Fibroblast of lung (primary cell): ENCODE data around the gene UHRF1. TPM values are rescaled to one million over a fixed set of nuclear protein-coding genes. Genes with fewer than 3 reads are reported as not detected.
A peak's percentile ranks its signal among the peaks of the same experiment; 100 is the strongest.
"Not testable (repeated sequence)": the region's sequence is repeated elsewhere in the genome, so short reads cannot be mapped to it uniquely, and the experiment has no call there.

Experiments
- DNase-seq, 2 donors: peaks; one replicate each; pipeline versions ENCODE4 v3.0.0 to v3.0.0-alpha.2; 2010; ENCODE audit warnings: low read depth in 2 of 2
- H2AFZ ChIP-seq: 2 replicates; pipeline ENCODE4 v1.5.1; 2012; ENCODE audit warnings: low read length, control low read depth, inconsistent platforms
- H3K27ac ChIP-seq: 2 replicates; pipeline ENCODE4 v1.5.1; 2011; ENCODE audit warnings: low read length, control low read depth; ENCODE audit not compliant: insufficient read depth
- H3K27me3 ChIP-seq: 2 replicates; pipeline ENCODE4 v1.5.1; 2011; ENCODE audit warnings: mild to moderate bottlenecking, low read length; ENCODE audit not compliant: control insufficient read depth, insufficient read depth
- H3K36me3 ChIP-seq: 2 replicates; pipeline ENCODE4 v1.5.1; 2011; ENCODE audit warnings: low read length; ENCODE audit not compliant: control insufficient read depth, insufficient read depth
- H3K4me1 ChIP-seq: 2 replicates; pipeline ENCODE4 v1.5.1; 2011; ENCODE audit warnings: low read length; ENCODE audit not compliant: control insufficient read depth, insufficient read depth; ENCODE audit errors: extremely low read depth
- H3K4me2 ChIP-seq: 2 replicates; pipeline ENCODE4 v1.5.1; 2011; ENCODE audit warnings: low read length, control low read depth; ENCODE audit not compliant: insufficient read depth; ENCODE audit errors: extremely low read depth
- H3K4me3 ChIP-seq, 4 experiments: fragments of 200-600 bp in 1 of 4; sonication (generic) in 1 of 4; replicated peaks in 1 of 4; 2 replicates each; pipeline ENCODE4 v1.5.1; 2011 to 2016; ENCODE audit warnings: low read length in 4 of 4, low read depth in 3 of 4, mild to moderate bottlenecking in 3 of 4, control low read depth in 2 of 4, inconsistent platforms in 1 of 4, mixed read lengths in 1 of 4; ENCODE audit not compliant: insufficient read depth in 1 of 4; ENCODE audit errors: control extremely low read depth in 1 of 4
- H3K79me2 ChIP-seq: 2 replicates; pipeline ENCODE4 v1.5.1; 2012; ENCODE audit warnings: mild to moderate bottlenecking, low read length, inconsistent platforms; ENCODE audit not compliant: control insufficient read depth, insufficient read depth
- H3K9ac ChIP-seq: 2 replicates; pipeline ENCODE4 v1.5.1; 2011; ENCODE audit warnings: mild to moderate bottlenecking, low read length, control low read depth; ENCODE audit not compliant: insufficient read depth
- H3K9me3 ChIP-seq: 2 replicates; pipeline ENCODE4 v1.5.1; 2012; ENCODE audit warnings: low read depth, low read length; ENCODE audit not compliant: control insufficient read depth, insufficient read depth
- H4K20me1 ChIP-seq: 2 replicates; pipeline ENCODE4 v1.5.1; 2011; ENCODE audit warnings: low read length; ENCODE audit not compliant: control insufficient read depth, insufficient read depth; ENCODE audit errors: extremely low read depth
- CTCF ChIP-seq, 2 donors: IDR thresholded peaks in 1 of 2; conservative IDR thresholded peaks in 1 of 2; 1 replicate in 1 of 2; 2 replicates in 1 of 2; pipeline ENCODE4 v1.5.1; 2011 to 2012; ENCODE audit warnings: low read length in 2 of 2, control low read depth in 1 of 2, inconsistent platforms in 1 of 2, low read depth in 1 of 2, mild to moderate bottlenecking in 1 of 2
- EZH2 ChIP-seq: IDR thresholded peaks from 2 replicates; pipeline ENCODE4 v1.5.1; 2012; ENCODE audit warnings: low read length, control low read depth, mild to moderate bottlenecking; ENCODE audit errors: missing control alignments
- polyA plus RNA-seq, 2 donors: library from polyadenylated mRNA; depleted of rRNA in 1 of 2; stranded (reverse) in 1 of 2; unstranded in 1 of 2; fragments of >200 nt; gene quantifications; 2 replicates each; pipeline ENCODE4 v1.2.1, GENCODE V29; 2011 to 2012; ENCODE audit warnings: missing spikeins in 1 of 2
- total RNA-seq: library from RNA; depleted of rRNA; stranded (reverse); fragments of >200 nt; gene quantifications from 2 replicates; pipeline ENCODE4 v1.2.1, GENCODE V29; 2014

UHRF1 gene
- total and polyA plus RNA-seq, 2 donors (not counting 1 experiment from before 2014, with no cell fraction given), result 11.6 to 15.0 TPM

DNA sequence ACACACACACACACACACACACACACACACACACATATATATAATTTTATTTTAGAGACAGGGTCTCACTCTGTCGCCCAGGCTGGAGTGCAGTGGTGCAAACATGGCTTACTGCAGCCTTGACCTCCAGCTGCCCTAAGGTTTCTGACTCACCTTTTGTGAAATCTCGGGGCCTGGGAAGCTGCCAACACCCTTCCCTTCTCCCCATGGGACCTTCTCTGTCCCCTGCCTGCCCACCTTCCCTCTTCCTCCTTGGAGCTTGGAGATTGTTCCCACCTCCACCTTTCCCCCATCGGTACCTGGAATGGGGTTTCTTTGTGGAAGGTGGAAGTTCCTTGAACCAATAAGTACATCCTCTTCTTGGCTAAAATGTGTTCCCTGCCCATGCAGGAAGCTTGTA, 12.9 kb upstream of the UHRF1 start:
- no peaks in the 10 kb centered on the region for H3K27me3 ChIP-seq
- no peaks in the 10 kb centered on the region for H3K9me3 ChIP-seq
- no peaks in the 10 kb centered on the region for H4K20me1 ChIP-seq
- H3K4me2 ChIP-seq, result no peak overlapping the region
- H3K36me3 ChIP-seq, result no peaks in the 10 kb centered on the region
- peaks cover 2% of the 10 kb centered on the region for H3K4me1 ChIP-seq
- H2AFZ ChIP-seq, result no peak overlapping the region
- H3K27ac ChIP-seq, result no peak overlapping the region
- H3K79me2 ChIP-seq, result no peaks in the 10 kb centered on the region
- H3K9ac ChIP-seq, result no peak overlapping the region
- no peak overlapping the region for H3K4me3 ChIP-seq
- TF ChIP-seq EZH2 (no peak), CTCF (conservative IDR thresholded peaks at IDR 0.05 in 1 of 2, IDR thresholded peaks at IDR 0.05 in 1 of 2; ENCODE audit: low read depth in 1 of 2, low read length in 2 of 2) (no peak)
- DNase-seq, result peak in 1 of 2 donors; percentile 38

- Histone ChIP-seq H3K9ac (no peak overlapping the region), H3K4me1 (peaks cover 2% of the 10 kb centered on the region), H4K20me1 (no peaks in the 10 kb centered on the region), H3K79me2 (no peaks in the 10 kb centered on the region), H3K27ac (no peak overlapping the region), H3K9me3 (no peaks in the 10 kb centered on the region), H3K4me2 (no peak overlapping the region), H3K4me3 (no peak overlapping the region), H2AFZ (no peak overlapping the region), H3K27me3 (no peaks in the 10 kb centered on the region), H3K36me3 (no peaks in the 10 kb centered on the region)
- TF ChIP-seq EZH2 (no peak), CTCF (conservative IDR thresholded peaks at IDR 0.05 in 1 of 2, IDR thresholded peaks at IDR 0.05 in 1 of 2; ENCODE audit: low read depth in 1 of 2, low read length in 2 of 2) (no peak)
- DNase-seq, result no peak
Measured at GRCh38 chr19:4897146-4897545, 12.2 kb upstream of the UHRF1 start.

- DNase-seq, H3K9ac ChIP-seq, H4K20me1 ChIP-seq, H3K27ac ChIP-seq, H3K79me2 ChIP-seq, H2AFZ ChIP-seq, H3K27me3 ChIP-seq, H3K4me2 ChIP-seq, H3K36me3 ChIP-seq, H3K4me3 ChIP-seq, H3K9me3 ChIP-seq, H3K4me1 ChIP-seq: not testable (repeated sequence)
Measured at GRCh38 chr19:4900879-4901278, 8.4 kb upstream of the UHRF1 start.
